ENCODE results near the gene RHNO1.

Gene RHNO1, protein sequence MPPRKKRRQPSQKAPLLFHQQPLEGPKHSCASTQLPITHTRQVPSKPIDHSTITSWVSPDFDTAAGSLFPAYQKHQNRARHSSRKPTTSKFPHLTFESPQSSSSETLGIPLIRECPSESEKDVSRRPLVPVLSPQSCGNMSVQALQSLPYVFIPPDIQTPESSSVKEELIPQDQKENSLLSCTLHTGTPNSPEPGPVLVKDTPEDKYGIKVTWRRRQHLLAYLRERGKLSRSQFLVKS

DNA sequence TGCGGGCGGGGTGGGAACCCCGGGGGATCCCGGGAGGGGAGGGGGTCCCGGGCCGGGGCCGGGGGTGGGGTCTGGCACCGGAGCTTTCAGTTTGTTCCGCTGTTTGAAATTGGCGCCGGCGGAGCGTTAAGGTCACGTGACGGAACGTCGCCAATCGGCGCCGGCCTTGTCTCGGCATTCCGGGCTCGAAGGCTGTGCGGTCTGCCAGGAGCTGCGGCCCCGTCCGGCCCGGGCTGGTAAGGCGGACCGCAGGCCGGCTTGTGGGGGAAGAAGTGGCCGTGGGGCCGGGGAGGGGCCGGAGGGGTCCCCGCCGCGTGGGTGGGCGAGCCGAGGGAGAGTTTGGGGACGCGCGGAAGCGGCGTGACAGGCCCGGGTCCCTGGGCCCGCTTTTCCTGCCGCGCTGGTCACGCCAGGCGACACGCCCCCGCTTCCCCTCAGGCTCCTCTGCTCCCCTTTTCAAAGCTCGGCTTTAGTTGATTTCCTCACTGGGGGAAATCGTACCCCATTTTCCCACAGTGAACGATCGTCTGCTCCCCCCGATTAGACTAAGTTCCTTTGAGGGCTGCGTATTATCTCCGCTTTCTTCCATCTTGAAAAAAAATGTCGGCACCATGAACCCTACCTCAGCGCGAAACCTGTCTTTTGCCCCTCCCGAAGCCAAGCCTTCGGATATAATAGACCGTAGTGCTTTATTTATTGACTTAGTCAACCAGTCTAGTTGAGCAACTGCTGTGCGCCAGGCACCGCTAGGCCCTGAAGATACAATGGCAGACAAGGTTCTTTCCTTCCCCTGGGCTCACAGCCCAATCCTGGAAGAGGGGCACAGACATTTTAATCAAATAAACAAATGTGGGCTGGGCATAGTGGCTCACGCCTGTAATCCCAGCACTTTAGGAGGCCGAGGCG is at the start of gene RHNO1, which contains the start of gene FOXM1:
Gene RHNO1, plus strand, starts transcription at position 177 of the 906 bp plus-strand sequence. CDS start 8,144 bp downstream, outside the sequence.
Gene FOXM1, minus strand, starts transcription at position 128 of the 906 bp plus-strand sequence. CDS start 2,696 bp downstream, outside the sequence.
- DNase-seq (ENCODE audit: low read depth), result peak; percentile 89
- TF ChIP-seq, protein P1, sequence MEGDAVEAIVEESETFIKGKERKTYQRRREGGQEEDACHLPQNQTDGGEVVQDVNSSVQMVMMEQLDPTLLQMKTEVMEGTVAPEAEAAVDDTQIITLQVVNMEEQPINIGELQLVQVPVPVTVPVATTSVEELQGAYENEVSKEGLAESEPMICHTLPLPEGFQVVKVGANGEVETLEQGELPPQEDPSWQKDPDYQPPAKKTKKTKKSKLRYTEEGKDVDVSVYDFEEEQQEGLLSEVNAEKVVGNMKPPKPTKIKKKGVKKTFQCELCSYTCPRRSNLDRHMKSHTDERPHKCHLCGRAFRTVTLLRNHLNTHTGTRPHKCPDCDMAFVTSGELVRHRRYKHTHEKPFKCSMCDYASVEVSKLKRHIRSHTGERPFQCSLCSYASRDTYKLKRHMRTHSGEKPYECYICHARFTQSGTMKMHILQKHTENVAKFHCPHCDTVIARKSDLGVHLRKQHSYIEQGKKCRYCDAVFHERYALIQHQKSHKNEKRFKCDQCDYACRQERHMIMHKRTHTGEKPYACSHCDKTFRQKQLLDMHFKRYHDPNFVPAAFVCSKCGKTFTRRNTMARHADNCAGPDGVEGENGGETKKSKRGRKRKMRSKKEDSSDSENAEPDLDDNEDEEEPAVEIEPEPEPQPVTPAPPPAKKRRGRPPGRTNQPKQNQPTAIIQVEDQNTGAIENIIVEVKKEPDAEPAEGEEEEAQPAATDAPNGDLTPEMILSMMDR (IDR thresholded peaks at IDR 0.05; ENCODE audit: low read length, missing control alignments), result no peak
- H3K4me3 ChIP-seq (replicated peaks; ENCODE audit: low read depth, low read length), result peak within 1 kb of the TSS; percentile 94

- TF ChIP-seq, protein P1 (IDR thresholded peaks at IDR 0.05; ENCODE audit: low read length, missing control alignments), result no peak
- no peak overlapping the region for H3K4me3 ChIP-seq (replicated peaks; ENCODE audit: low read depth, low read length)
- no peak for DNase-seq (ENCODE audit: low read depth)
These were observed 47.7 kb upstream of the RHNO1 start for GRCh38 chr12:2829275-2829674.

DNA sequence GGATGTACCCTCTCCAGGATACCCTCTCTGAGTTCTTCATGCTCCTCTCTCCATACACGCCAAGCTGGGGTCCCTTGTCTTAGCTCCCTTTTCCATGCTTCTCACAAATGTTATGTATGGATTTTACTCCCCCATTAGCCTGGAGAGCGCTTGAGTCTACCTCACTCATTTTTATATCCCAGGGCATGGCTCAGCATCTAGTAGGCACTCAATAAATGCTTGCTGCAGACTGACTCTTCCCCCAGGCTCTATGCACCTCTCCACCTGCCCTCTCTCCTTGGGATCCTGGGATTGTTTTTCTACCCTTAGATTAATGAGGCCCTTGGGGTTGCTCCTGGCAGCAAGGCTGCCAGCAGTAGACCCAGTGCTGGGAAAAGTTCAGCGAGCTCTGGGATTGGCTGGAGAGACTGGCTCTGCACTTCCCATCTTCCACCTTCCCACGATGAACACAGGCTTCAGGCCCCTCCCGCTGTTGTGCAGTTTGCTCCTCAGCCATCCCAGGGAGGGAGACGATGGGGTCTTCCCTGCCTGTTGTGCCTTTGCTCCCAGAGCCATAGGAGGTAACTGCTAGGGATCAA is 44.4 kb upstream of the RHNO1 start:
- DNase-seq (ENCODE audit: low read depth), result no peak
- H3K4me3 ChIP-seq (replicated peaks; ENCODE audit: low read depth, low read length), result no peak overlapping the region
- TF ChIP-seq, protein P1 (IDR thresholded peaks at IDR 0.05; ENCODE audit: low read length, missing control alignments), result no peak

DNA sequence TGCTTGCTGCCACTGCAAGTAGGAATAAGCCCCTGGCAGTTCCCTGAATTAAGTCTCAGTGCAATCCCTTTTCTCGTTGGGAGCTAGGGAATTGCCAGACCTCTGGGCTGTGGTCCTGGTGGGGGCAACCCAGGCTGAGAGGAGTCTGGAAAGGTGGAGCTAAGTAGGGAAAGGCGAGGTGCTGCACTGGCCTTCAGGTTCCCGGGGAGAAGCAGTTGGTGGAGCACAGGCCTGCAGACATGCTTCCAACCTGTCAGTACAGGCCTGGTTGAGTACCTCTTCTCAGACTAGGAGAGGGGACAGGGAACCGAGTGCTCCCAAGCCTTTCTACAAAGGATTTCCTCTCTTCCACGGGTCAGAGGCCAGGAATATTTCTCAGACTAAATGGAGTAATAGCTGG is 43.7 kb upstream of the RHNO1 start:
- TF ChIP-seq, protein P1 (IDR thresholded peaks at IDR 0.05; ENCODE audit: low read length, missing control alignments), result no peak
- no peak overlapping the region for H3K4me3 ChIP-seq (replicated peaks; ENCODE audit: low read depth, low read length)
- no peak for DNase-seq (ENCODE audit: low read depth)

DNA sequence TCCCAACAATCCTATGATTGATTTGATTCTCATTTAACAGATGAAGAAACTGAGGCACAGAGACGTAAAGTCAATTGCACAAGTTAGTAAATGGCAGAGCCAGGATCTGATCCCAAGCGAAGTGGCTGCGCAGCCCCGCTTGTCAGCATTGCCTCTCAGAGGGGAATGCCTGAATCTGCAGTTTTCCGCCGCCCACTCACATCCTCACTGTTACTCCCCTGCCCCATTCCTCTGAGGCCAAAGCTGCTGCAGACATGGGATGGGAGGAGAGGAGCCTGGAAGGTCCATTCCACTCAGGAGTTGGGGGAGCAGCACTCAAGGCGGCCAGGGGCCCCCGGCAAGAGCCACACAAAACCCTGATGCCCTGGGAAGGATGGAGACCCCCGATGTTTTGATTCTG is 43.2 kb upstream of the RHNO1 start:
- DNase-seq (ENCODE audit: low read depth), result peak; percentile 43
- H3K4me3 ChIP-seq (replicated peaks; ENCODE audit: low read depth, low read length), result no peak overlapping the region
- TF ChIP-seq, protein P1 (IDR thresholded peaks at IDR 0.05; ENCODE audit: low read length, missing control alignments), result no peak

DNA sequence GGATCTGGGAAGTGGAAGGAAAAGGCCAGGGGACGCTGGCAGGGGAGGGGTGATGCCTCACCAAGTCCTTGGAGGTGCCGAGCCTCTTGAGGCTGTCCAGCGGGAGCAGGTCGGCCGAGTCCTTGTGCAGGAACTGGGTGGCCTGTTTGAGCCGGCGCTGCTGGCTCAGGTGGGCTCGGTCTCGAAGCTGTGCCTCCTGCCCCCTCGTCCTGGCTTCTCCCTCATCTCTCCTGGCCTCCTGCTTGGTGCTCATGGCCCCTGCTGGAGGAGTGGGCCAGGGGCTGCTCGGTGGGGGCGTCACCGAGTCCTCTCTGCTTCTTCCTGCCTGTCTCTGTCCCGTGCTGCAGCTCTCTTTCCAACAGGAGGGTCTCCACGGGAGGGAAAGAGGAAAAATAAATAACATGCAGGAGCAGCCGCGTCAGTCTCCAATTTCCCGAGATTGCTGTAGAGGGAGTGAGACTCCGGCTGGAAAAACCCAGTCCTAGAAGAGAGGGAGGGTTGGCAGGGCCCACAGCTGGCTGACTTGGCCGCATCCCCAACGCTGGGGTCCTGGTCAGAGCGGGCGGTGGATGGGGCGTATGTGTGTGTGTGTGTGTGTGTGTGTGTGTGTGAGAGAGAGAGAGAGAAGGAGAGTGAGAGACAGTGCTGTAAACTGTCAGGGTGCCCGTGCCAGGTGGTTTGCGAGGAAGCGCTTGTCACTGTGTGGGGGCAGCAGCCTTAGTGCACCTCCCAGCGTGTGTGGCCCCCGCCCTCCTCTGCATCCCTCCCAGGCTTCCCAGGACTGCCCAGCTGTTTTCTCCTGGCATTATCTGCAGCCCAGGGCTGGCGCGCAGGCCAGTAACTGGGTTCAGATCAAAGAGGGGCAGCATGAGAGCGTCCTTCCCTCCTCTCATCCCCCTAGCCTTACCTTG is 42.2 kb upstream of the RHNO1 start, which contains the start of gene NRIP2:
Gene NRIP2, minus strand, starts transcription at position 455 of the 911 bp plus-strand sequence. Its CDS starts 52 bp downstream, at position 403.
- TF ChIP-seq, protein P1 (IDR thresholded peaks at IDR 0.05; ENCODE audit: low read length, missing control alignments), result peak; percentile 22
- H3K4me3 ChIP-seq (replicated peaks; ENCODE audit: low read depth, low read length), result no peak within 1 kb of the TSS
- peak; percentile 70 for DNase-seq (ENCODE audit: low read depth)
